ENCODE measurements around the gene CCDC40.
"Not testable (repeated sequence)": the region's sequence is repeated elsewhere in the genome, so short reads cannot be mapped to it uniquely, and the experiment has no call there.

DNA sequence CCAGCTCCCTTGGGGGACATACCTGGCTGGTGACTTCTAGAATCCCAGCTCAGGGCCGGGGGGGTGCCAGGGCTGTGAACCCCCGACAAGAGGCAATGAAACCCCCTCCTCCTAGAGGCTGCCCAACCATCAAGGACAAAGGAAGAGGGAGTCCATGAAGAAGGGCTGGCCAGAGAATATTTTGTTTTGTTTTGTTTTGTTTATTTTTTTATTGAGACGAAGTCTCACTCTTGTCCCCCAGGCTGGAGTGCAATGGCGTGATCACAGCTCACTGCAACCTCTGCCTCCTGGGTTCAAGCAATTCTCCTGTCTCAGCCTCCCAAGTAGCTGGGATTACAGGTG lies 42.2 kb upstream of the CCDC40 start:
- not testable (repeated sequence) for TF ChIP-seq CTCF (conservative IDR thresholded peaks at IDR 0.05; ENCODE audit: low read length); EZH2phosphoT487 (IDR thresholded peaks at IDR 0.05; ENCODE audit: borderline replicate concordance, low read depth, low read length)
